ENCODE measurements around the gene PLK3.
"Not testable (repeated sequence)": the region's sequence is repeated elsewhere in the genome, so short reads cannot be mapped to it uniquely, and the experiment has no call there.

PLK3 gene

GRCh38 chr1:44786841-44787426 is 13.2 kb upstream of the PLK3 start:
- no peak for DNase-seq (ENCODE audit: low read depth in 3 of 3, low spot score in 1 of 3)

DNA sequence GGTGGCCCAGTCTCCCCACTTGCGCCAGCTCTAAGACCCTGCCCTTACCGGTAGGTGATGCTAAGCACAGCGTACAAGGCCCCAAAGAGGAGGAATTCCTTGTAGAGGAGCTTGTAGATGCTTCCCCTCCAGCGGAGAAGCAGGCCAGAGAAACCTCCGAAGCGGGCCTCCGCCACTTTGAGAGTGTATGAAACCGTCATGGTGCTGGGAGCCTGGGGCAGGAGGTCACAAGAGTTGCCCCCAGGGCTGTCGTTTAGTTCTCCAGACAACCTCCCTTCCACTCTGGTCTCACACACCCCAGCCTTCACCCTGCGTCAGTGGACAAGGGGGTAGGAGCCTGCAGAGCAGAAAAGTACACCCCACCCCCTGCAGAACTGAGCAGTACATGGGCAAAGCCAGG is 12.7 kb upstream of the PLK3 start:
- DNase-seq (ENCODE audit: low read depth in 3 of 3, low spot score in 1 of 3): no peak

DNA sequence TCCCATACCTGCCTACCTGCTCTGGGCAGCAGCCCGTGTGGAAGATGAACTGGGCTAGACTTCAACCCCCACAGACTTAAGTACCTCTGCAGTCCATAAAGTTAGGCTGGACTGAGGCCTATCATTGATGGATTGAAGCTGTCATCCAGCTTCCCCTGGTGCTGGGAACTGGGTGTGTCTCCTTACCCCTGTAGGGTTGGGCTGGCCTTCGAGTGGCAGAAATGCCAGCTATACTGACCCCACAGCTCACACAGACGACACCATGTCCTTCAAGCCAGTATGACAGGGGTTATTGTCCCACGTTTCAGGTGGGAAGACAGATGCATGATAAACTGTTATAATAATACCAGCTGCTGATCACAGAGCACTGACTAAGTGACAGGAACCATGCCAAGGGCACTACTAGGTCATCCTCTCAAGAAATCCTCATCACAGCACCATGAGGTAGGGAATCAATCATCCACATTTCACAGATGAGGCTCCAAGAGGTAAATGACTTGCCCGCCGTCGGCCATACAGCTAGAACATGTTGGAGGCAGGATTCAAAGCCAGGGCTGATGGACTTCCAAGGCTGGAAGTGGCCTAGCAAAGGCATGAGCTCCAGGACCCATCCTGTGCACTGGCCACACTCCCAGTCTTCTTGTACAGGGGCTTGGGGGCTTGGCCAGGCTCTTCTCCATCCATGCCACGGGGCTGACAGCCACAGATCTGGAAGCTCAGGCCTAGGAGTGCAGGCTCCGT is 11.9 kb upstream of the PLK3 start, which contains the start of gene BEST4:
BEST4 (minus strand) TSS at position 51 of the 741 bp plus-strand sequence. CDS start 465 bp downstream, outside the sequence.
- no peak for DNase-seq (ENCODE audit: low read depth in 3 of 3, low spot score in 1 of 3)

- DNase-seq (ENCODE audit: low read depth in 3 of 3, low spot score in 1 of 3): no peak
These were observed 9.0 kb upstream of the PLK3 start for GRCh38 chr1:44790968-44791801.

- DNase-seq (ENCODE audit: low read depth in 3 of 3, low spot score in 1 of 3): no peak
These were observed 7.3 kb upstream of the PLK3 start for GRCh38 chr1:44792736-44793502.

DNA sequence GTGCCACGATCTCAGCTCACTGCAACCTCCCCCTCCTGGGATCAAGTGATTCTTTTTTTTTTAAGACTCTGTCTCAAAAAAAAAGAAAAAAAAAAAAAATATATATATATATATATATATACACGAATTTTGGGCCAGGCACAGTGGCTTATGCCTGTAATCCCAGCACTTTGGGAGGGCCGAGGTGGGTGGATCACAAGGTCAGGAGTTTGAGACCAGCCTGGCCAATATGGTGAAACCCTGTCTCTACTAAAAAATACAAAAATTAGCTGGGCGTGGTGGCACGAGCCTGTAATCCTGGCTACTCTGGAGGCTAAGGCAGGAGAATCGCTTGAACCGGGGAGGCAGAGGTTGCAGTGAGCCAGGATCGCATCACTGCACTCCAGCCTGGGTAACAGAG is 2.3 kb upstream of the PLK3 start:
- DNase-seq (ENCODE audit: low read depth in 3 of 3, low spot score in 1 of 3): not testable (repeated sequence)

DNA sequence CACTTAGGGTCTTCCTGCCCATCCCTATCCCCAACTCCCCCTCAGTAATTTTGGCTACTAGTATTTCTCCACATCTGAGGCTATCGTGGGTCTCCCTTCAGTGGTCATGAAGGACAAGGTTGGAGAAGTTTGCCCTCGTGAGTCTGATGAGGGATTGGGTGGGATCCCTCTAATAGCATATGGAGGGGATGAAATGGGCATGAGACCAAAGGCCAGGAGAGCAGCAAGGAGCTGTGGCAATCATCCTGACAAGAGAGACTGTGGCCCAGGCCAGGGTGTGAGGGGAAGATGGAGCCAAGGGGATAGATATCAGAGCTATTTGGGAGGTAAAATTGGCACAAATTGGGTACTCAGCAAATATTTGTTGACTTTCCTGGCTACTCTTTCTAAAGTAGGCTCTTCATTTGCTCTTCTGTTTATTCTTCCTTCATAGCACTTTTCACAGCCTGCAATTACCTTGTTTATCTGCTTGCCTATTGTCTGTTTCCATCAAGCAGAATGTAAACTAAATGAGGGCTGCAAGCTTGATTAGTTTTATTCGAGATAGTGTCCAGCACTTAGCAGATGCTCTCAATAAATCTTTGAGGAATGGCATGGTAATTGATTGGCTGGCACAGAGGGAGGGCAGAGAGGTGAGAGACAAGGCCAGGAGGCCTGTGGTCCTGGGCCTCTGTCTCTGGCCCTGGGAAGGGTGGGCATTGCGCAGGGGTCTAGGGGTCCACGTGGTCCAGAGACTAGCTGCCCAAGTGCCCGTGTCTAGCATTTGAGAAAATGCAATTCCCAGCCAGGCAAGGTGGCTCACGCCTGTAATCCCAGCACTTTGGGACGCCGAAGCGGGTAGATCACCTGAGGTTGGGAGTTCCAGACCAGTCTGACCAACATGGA is 1.5 kb upstream of the PLK3 start:
- DNase-seq (ENCODE audit: low read depth in 3 of 3, low spot score in 1 of 3): no peak

DNA sequence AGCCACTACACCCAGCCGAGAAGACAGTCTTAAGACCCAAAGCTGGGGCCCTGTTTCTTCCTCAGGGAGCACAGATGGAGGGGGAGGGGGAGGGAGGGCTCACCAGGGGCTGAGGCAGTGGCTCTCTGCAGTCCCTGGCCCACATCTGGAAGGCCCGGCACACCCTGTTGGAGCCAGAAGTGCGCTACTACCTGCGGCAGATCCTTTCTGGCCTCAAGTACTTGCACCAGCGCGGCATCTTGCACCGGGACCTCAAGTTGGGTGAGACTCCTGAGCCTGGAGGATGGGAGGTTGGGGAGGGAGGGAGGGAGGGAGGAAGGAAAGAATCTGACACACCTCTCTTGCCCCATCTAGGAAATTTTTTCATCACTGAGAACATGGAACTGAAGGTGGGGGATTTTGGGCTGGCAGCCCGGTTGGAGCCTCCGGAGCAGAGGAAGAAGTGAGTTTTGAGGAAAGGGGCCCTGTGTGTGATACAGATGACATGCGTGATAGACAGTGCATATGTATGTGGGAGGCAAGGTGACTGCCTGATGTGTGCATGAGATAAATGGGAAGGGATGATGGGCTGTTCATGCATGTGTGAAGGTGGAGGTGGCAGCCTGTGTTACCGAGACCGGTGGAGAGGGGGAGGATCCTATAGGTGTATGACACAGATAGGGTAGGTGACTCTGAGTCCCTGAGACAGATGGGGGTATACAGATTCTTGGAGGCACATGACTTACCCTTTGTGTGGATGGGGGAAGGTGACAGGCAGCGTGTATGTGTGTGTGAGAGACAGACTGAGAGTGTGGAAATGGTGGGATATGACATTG is 1.5 kb downstream of the PLK3 start:
- DNase-seq (ENCODE audit: low read depth in 3 of 3, low spot score in 1 of 3): no peak

GRCh38 chr1:44802306-44803061 is 2.3 kb downstream of the PLK3 start:
- no peak for DNase-seq (ENCODE audit: low read depth in 3 of 3, low spot score in 1 of 3)

DNA sequence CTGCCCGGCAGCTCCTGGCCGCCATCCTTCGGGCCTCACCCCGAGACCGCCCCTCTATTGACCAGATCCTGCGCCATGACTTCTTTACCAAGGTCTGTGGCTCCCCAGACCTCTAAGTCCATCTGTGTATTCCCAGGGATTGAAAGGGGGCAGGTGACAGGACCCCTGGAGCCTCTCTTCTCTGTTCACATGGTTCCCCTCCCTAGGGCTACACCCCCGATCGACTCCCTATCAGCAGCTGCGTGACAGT is 2.8 kb downstream of the PLK3 start:
- DNase-seq (ENCODE audit: low read depth in 3 of 3, low spot score in 1 of 3): no peak

- no peak for DNase-seq (ENCODE audit: low read depth in 3 of 3, low spot score in 1 of 3)
These were observed 3.3 kb downstream of the PLK3 start for GRCh38 chr1:44803312-44804095.

- no peak for DNase-seq (ENCODE audit: low read depth in 3 of 3, low spot score in 1 of 3)
These were observed 5.3 kb downstream of the PLK3 start for GRCh38 chr1:44805311-44806024.

DNA sequence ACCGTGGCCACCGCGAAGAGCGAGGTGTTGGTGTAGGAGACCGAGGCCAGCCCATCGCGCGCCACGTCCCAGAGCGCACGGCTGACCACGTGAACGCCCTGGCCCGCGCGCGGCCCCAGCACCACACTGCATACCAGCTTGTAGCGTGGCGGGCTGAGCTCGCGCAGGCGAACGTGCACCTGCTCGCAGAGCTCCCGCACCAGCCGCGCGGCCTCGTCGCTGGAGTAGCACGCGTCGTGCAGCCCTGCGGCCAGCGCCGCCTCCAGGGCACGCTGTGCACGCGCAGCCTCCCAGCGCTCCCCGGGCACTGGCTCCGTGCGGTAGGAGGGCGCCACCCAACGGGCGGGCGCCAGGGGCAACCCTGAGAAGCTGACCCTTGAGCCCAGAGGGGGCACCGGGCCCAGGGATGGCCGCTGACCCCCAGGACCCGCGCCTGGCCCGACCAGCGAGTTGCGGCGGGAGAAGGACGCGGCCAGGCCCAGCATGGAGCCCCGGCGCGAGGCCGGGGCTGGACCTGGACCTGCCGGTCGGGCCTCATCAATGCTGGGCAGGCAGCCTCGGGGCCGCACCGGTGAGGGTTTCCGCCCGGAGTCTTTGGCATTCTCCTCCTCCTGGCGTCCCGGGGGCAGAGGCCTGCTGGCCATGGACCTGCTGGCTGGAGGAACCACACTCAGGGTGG is 6.0 kb downstream of the PLK3 start:
- no peak for DNase-seq (ENCODE audit: low read depth in 3 of 3, low spot score in 1 of 3)

DNA sequence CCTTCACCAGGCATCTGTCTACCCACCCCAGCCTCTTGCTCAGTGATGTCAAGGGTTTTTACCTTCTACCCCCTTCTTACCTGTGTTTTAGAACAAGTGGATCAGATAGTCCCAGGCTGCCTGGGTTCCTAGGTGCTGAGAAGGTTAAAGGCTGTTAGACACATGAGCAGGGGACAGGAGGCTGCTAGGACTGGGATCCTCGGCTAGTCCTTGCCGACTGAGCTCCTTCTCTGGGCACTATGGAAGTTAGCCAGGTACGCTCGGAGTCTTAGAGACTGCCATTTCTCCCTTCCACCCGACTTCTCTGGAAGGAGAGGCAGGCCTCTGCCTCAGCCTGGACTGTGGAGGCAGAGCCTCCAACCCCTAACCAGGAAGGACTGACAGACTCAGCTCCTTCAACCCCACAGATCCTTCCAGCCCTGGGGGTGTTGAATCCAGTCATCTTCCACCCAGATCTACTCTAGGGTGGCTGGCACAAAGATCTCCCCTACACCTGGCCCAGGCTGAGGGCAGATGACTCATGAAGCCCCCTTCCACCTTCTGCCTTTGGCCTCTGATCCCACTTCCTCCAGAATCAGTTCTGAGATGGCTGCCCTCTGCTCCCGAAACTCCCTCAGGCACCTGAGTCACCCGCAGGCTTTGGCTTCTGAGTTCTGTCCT is 6.7 kb downstream of the PLK3 start, which contains the start of gene DYNLT4:
DYNLT4 (minus strand) TSS at position 648 of the 660 bp plus-strand sequence. CDS start 683 bp downstream, outside the sequence.
- no peak for DNase-seq (ENCODE audit: low read depth in 3 of 3, low spot score in 1 of 3)

GRCh38 chr1:44807364-44808062 is 7.3 kb downstream of the PLK3 start:
- peak; percentile 68 to 87 (median 82) for DNase-seq (ENCODE audit: low read depth in 3 of 3, low spot score in 1 of 3)
